ENCODE data around the gene ZNF581. TPM values are rescaled to one million over a fixed set of nuclear protein-coding genes. Genes with fewer than 3 reads are reported as not detected.

Gene ZNF581
- total RNA-seq, 1 experiment from 2014 or later = 37.1 TPM

- H3K9me3 ChIP-seq (ENCODE audit: low read depth, low read length, poor library complexity, severe bottlenecking) = no peaks in the 10 kb centered on the region
- POLR2A ChIA-PET (ENCODE audit: low non-redundant PET) = no interaction called here
- H3K27me3 ChIP-seq (replicated peaks; ENCODE audit: insufficient read depth, low read depth, low read length, poor library complexity) = no peaks in the 10 kb centered on the region
- no peak for TF ChIP-seq EZH2 (IDR thresholded peaks at IDR 0.05; ENCODE audit: borderline replicate concordance, low read depth, low read length, poor library complexity, severe bottlenecking)
- no peak for TF ChIP-seq CTCF (conservative IDR thresholded peaks at IDR 0.05; ENCODE audit: low read depth, low read length)
- no peak for DNase-seq (ENCODE audit: low spot score)
- H3K4me1 ChIP-seq (ENCODE audit: insufficient read depth, low read length, poor library complexity, severe bottlenecking) = peaks cover 5% of the 10 kb centered on the region
- H3K36me3 ChIP-seq (ENCODE audit: insufficient read depth, low read length, poor library complexity, severe bottlenecking) = peaks cover 12% of the 10 kb centered on the region
- H3K4me3 ChIP-seq (ENCODE audit: low read depth, low read length, poor library complexity, severe bottlenecking) = no peak overlapping the region
- intact Hi-C loops (cut with micrococcal nuclease; ENCODE audit: unreplicated experiment) = no loop called here
- BruUV-seq (replicated peaks) = no TSS peak
- CTCF ChIA-PET = no interaction called here
- no peak overlapping the region for H3K27ac ChIP-seq (ENCODE audit: low read depth, low read length, poor library complexity, severe bottlenecking)
Measured at GRCh38 chr19:55621673-55622231, 21.7 kb upstream of the ZNF581 start.

GRCh38 chr19:55622242-55622969, 21.0 kb upstream of the ZNF581 start:
- Histone ChIP-seq H3K4me3 (ENCODE audit: low read depth, low read length, poor library complexity, severe bottlenecking) (no peak overlapping the region), H3K4me1 (ENCODE audit: insufficient read depth, low read length, poor library complexity, severe bottlenecking) (peaks cover 5% of the 10 kb centered on the region), H3K9me3 (ENCODE audit: low read depth, low read length, poor library complexity, severe bottlenecking) (no peaks in the 10 kb centered on the region), H3K27me3 (replicated peaks; ENCODE audit: insufficient read depth, low read depth, low read length, poor library complexity) (no peaks in the 10 kb centered on the region), H3K36me3 (ENCODE audit: insufficient read depth, low read length, poor library complexity, severe bottlenecking) (peaks cover 8% of the 10 kb centered on the region), H3K27ac (ENCODE audit: low read depth, low read length, poor library complexity, severe bottlenecking) (no peak overlapping the region)
- ChIA-PET POLR2A (ENCODE audit: low non-redundant PET) (no interaction called here), CTCF (no interaction called here)
- no peak for DNase-seq (ENCODE audit: low spot score)
- TF ChIP-seq EZH2 (IDR thresholded peaks at IDR 0.05; ENCODE audit: borderline replicate concordance, low read depth, low read length, poor library complexity, severe bottlenecking) (no peak), CTCF (conservative IDR thresholded peaks at IDR 0.05; ENCODE audit: low read depth, low read length) (no peak)
- BruUV-seq (replicated peaks) = no TSS peak
- intact Hi-C loops (cut with micrococcal nuclease; ENCODE audit: unreplicated experiment) = no loop called here

GRCh38 chr19:55623130-55623529, 20.3 kb upstream of the ZNF581 start:
- ChIA-PET POLR2A (ENCODE audit: low non-redundant PET) (no interaction called here), CTCF (no interaction called here)
- no peak for TF ChIP-seq CTCF (conservative IDR thresholded peaks at IDR 0.05; ENCODE audit: low read depth, low read length)
- TF ChIP-seq EZH2 (IDR thresholded peaks at IDR 0.05; ENCODE audit: borderline replicate concordance, low read depth, low read length, poor library complexity, severe bottlenecking) = no peak
- intact Hi-C loops (cut with micrococcal nuclease; ENCODE audit: unreplicated experiment) = no loop called here
- no TSS peak for BruUV-seq (replicated peaks)
- Histone ChIP-seq H3K27me3 (replicated peaks; ENCODE audit: insufficient read depth, low read depth, low read length, poor library complexity) (no peaks in the 10 kb centered on the region), H3K4me3 (ENCODE audit: low read depth, low read length, poor library complexity, severe bottlenecking) (no peak overlapping the region), H3K36me3 (ENCODE audit: insufficient read depth, low read length, poor library complexity, severe bottlenecking) (peaks cover 6% of the 10 kb centered on the region), H3K4me1 (ENCODE audit: insufficient read depth, low read length, poor library complexity, severe bottlenecking) (peaks cover 5% of the 10 kb centered on the region), H3K9me3 (ENCODE audit: low read depth, low read length, poor library complexity, severe bottlenecking) (no peaks in the 10 kb centered on the region), H3K27ac (ENCODE audit: low read depth, low read length, poor library complexity, severe bottlenecking) (peak overlapping the region; percentile 6)
- DNase-seq (ENCODE audit: low spot score) = no peak
